Hepatocyte (in vitro differentiated cells): ENCODE results near the gene NPNT.

Source experiments
- CTCF ChIP-seq: fragments of 200-600 bp; sonication (generic); IDR thresholded peaks from 2 replicates; pipeline ENCODE4 v1.5.1; 2016; ENCODE audit warnings: antibody characterized with exemption, mild to moderate bottlenecking; ENCODE audit not compliant: poor library complexity
- EZH2 ChIP-seq: fragments of 200-600 bp; sonication (generic); IDR thresholded peaks from 2 replicates; pipeline ENCODE4 v1.6.1; 2016; ENCODE audit warnings: antibody characterized with exemption, mild to moderate bottlenecking, borderline replicate concordance
- EZH2phosphoT487 ChIP-seq: fragments of 200-600 bp; sonication (generic); IDR thresholded peaks from one replicate; pipeline ENCODE4 v1.6.1; 2018; ENCODE audit warnings: antibody characterized with exemption, mild to moderate bottlenecking, low read depth, moderate library complexity; ENCODE audit not compliant: unreplicated experiment, severe bottlenecking

GRCh38 chr4:105933083-105933482, 37.8 kb downstream of the NPNT start:
- no peak for TF ChIP-seq CTCF
- no peak for TF ChIP-seq EZH2
- no peak for TF ChIP-seq EZH2phosphoT487
